ENCODE measurements around the gene PHOSPHO2.
A peak's percentile ranks its signal among the peaks of the same experiment; 100 is the strongest.
"Not testable (repeated sequence)": the region's sequence is repeated elsewhere in the genome, so short reads cannot be mapped to it uniquely, and the experiment has no call there.

The PHOSPHO2 gene

GRCh38 chr2:169683054-169683424, 11.2 kb upstream of the PHOSPHO2 start:
- no peak for DNase-seq
- intact Hi-C loops (cut with DNase I), result no loop called here

- intact Hi-C loops (cut with DNase I), result no loop called here
Observed at GRCh38 chr2:169683425-169684134, 10.7 kb upstream of the PHOSPHO2 start.

DNA sequence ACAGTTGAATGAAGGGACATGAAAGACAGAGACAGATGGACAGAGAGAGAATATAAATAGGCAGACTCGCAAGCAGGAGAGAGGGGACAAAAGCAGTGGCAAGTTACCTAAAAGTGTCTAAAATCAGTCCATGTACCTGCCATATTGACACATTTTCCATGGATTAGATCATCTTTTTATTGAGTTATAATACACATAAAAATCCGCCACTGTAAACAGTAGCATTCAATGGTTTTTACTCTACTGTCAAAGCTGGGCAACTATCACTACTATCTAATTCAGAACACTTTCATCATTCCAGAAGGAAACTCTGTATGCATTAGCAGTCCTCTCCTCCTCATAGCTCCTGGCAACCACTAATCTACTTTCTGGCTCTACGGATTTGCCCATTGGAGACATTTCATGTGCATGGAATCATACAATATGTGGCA, 10.1 kb upstream of the PHOSPHO2 start:
- DNase-seq, result no peak
- intact Hi-C loops (cut with DNase I), result no loop called here

More at GRCh38 chr2:169683425-169684134, 10.7 kb upstream of the PHOSPHO2 start:
- no peak for DNase-seq

DNA sequence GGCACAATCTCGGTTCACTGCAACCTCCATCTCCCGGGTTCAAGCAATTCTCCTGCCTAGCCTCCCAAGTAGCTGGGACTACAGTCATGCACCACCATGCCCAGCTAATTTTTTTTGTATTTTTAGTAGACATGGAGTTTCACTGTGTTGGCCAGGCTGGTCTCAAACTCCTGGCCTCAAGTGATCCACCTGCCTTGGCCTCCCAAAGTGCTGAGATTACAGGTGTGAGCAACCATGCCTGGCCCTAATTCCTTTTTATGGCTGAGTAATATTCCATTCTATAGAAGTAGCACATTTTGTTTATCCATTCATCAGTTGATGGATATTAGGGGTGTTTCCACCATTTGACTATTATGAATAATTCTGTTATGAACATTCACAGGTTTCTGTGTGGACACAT, 9.6 kb upstream of the PHOSPHO2 start:
- DNase-seq; intact Hi-C loops (cut with DNase I): not testable (repeated sequence)

DNA sequence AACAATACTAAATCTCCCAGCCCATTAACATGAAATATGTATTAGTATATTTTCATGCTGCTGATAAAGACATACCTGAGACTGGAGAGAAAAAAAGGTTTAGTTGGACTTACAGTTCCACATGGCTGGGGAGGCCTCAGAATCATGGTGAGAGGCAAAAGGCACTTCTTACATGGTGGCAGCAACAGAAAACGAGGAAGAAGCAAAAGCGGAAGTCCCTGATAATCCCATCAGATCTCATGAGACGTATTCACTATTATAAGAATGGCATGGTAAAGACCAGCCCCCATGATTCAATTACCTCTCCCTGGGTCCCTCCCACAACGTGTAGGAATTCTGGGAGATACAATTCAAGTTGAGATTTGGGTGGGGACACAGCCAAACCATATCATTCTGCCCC, 7.4 kb upstream of the PHOSPHO2 start:
- intact Hi-C loops (cut with DNase I); DNase-seq: not testable (repeated sequence)

DNA sequence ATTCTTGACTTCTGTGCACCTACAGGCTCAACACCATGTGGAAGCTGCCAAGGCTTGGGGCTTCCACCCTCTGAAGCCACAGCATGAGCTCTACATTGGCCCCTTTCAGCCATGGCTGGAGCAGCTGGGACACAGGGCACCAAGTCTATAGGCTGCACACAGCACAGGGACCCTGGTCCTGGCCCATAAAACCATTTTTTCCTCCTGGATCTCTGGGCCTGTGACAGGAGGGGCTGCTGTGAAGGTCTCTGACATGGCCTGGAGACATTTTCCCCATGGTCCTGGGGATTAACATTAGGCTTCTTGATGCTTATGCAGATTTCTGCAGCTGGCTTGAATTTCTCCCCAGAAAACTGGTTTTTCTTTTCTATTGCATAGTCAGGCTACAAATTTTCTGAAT, 6.3 kb upstream of the PHOSPHO2 start:
- intact Hi-C loops (cut with DNase I); DNase-seq: not testable (repeated sequence)

GRCh38 chr2:169690958-169691357, 3.3 kb upstream of the PHOSPHO2 start:
- DNase-seq, result no peak
- intact Hi-C loops (cut with DNase I), result loop anchor here (10.0 kb wide), 1 partner anchor 54 kb away; no protein-coding TSS in a partner anchor

GRCh38 chr2:169692718-169693117, 1.6 kb upstream of the PHOSPHO2 start:
- intact Hi-C loops (cut with DNase I), result loop anchor here (10.0 kb wide), 1 partner anchor 52 kb away; no protein-coding TSS in a partner anchor
- no peak for DNase-seq

- intact Hi-C loops (cut with DNase I), result loop anchor here (10.0 kb wide), 1 partner anchor 51 kb away; no protein-coding TSS in a partner anchor
- DNase-seq, result peak in 9 of 42 donors; percentile 14 to 48 (median 29)
Observed at GRCh38 chr2:169693360-169693759, 909 bp upstream of the PHOSPHO2 start.

GRCh38 chr2:169694894-169695260, 608 bp downstream of the PHOSPHO2 start:
- DNase-seq, result no peak
- intact Hi-C loops (cut with DNase I), result loop anchor here (10.0 kb wide), 1 partner anchor 50 kb away; no protein-coding TSS in a partner anchor

- intact Hi-C loops (cut with DNase I), result loop anchor here (10.0 kb wide), 1 partner anchor 48 kb away; no protein-coding TSS in a partner anchor
- no peak for DNase-seq
Observed at GRCh38 chr2:169696381-169696780, 2.1 kb downstream of the PHOSPHO2 start.

DNA sequence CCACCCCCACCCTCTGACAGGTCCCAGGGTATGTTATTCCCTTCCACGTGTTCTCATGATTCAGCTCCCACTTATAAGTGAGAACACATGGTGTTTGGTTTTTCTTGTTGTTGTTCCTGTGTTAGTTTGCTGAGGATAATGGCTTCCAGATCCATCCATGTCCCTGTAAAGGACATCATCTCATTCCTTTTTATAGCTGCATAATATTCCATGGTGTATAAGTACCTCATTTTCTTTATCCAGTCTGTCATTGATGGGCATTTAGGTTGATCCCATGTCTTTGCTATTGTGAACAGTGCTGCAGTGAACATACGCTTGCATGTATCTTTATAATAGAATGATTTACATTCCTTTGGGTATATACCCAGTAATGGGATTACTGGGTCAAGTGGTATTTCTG, 4.9 kb downstream of the PHOSPHO2 start:
- not testable (repeated sequence) for DNase-seq
- intact Hi-C loops (cut with DNase I), result loop anchor here (10.0 kb wide), 1 partner anchor 46 kb away; no protein-coding TSS in a partner anchor

GRCh38 chr2:169702996-169703395, 8.7 kb downstream of the PHOSPHO2 start:
- no peak for DNase-seq
- intact Hi-C loops (cut with DNase I), result no loop called here

- no peak for DNase-seq
- intact Hi-C loops (cut with DNase I), result no loop called here
Observed at GRCh38 chr2:169704160-169704708, 10.0 kb downstream of the PHOSPHO2 start.

DNA sequence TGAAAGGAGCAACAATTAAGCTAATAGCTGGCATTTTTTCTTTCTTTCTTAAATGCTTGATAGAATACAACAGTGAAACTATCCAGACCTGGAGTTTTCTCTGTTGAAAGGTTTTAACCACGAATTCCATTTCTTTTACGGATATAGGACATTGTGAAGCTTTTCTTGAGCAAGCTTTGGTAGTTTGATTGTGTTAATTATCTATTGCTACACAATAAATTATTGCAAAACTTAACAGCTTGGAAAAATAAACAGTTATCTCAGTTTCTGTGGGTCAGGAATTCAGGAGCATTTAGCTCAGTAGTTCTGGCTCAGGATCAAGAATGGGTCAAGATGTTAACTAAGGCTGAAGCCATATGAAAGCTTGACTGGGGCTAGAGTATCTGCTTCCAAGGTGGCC, 11.7 kb downstream of the PHOSPHO2 start:
- intact Hi-C loops (cut with DNase I), result no loop called here
- no peak for DNase-seq

- intact Hi-C loops (cut with DNase I), result no loop called here
Observed at GRCh38 chr2:169707626-169708025, 13.4 kb downstream of the PHOSPHO2 start.

DNA sequence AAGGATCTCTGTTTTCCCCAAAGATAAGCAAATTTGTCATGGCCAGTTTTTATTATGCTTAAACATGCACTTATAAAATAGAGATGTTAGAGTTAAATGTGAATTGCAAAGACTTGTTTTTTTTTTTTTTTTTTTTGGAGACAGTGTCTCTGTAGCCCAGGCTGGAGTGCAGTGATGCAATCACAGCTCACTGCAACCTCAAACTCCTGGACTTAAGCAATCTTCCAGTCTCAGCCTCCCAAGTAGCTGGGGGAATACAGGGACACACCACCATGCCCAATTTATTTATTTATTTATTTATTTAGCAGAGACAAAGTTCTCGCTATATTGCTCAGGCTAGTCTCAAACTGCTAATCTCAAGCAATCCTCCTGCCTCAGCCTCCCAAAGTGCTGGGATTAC, 15.1 kb downstream of the PHOSPHO2 start:
- DNase-seq, result no peak
- intact Hi-C loops (cut with DNase I), result no loop called here

More at GRCh38 chr2:169707626-169708025, 13.4 kb downstream of the PHOSPHO2 start:
- no peak for DNase-seq

GRCh38 chr2:169709981-169710380, 15.7 kb downstream of the PHOSPHO2 start:
- intact Hi-C loops (cut with DNase I), result no loop called here
- no peak for DNase-seq

DNA sequence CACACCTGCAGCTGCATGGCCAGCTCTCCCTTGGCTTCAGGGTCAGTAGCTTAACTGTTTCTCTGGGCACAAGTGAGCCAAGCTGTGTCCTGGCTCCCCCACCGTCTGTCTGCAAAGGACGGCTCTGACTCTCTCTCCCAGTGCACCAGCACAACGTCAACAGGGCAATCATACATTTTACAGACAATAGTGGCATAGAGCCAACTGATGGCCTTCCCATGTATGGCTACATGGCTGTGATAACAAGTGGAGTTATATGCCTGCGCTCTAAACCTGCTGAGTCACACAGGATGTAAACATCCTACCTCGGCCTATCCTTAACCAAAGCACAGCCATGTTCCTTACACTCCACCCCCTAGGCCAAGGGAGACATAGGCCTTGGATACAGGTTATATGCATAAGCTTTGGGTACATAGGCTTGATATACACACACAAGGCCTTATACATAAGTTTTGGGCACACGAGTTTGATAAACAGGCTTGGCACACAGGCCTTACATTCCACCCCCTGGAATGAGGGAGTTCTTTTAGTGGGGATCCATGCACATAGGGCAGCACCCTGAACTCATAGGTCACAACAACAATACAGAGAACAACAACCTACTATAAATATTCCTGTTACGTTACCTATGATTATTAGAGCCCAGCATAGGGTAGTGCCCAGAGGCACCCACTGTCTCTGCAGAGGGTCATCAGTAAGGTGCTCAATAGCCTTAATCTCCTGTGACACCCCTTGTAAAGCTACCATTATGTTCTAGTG, 17.7 kb downstream of the PHOSPHO2 start:
- DNase-seq, result no peak
- intact Hi-C loops (cut with DNase I), result no loop called here

GRCh38 chr2:169712791-169713227, 18.5 kb downstream of the PHOSPHO2 start:
- no peak for DNase-seq
- intact Hi-C loops (cut with DNase I), result no loop called here
